HepG2 (cell line): ENCODE results near the gene NREP. TPM values are rescaled to one million over a fixed set of nuclear protein-coding genes. Genes with fewer than 3 reads are reported as not detected.
A peak's percentile ranks its signal among the peaks of the same experiment; 100 is the strongest.

Source experiments
- ATF1 ChIP-seq: IDR thresholded peaks from 2 replicates; pipeline ENCODE4 v1.6.1; 2016; ENCODE audit warnings: mild to moderate bottlenecking, control low read depth
- ATF4 ChIP-seq, 2 experiments: fragments of 450-650 bp in 1 of 2; sonication (generic) in 1 of 2; formaldehyde crosslinking; IDR thresholded peaks; 2 replicates each; pipeline versions ENCODE4 v1.5.0 to v1.8.0; 2020 to 2022; ENCODE audit warnings: mild to moderate bottlenecking in 1 of 2, missing genetic modification reagents in 1 of 2
- ATF5 ChIP-seq: sonication (generic); formaldehyde crosslinking; IDR thresholded peaks from 2 replicates; pipeline ENCODE4 v1.4.0; 2020; ENCODE audit warnings: mild to moderate bottlenecking, low read depth, missing genetic modification reagents
- CEBPG ChIP-seq: IDR thresholded peaks from 2 replicates; pipeline ENCODE4 v1.6.1; 2016
- HBP1 ChIP-seq: IDR thresholded peaks from 2 replicates; pipeline ENCODE4 v1.6.1; 2016; ENCODE audit warnings: low read depth, control low read depth
- HNF4A ChIP-seq: sonication (generic); formaldehyde crosslinking; IDR thresholded peaks from 2 replicates; pipeline ENCODE4 v1.4.0; 2020; ENCODE audit warnings: missing genetic modification reagents
- IKZF1 ChIP-seq: fragments of 450-650 bp; IDR thresholded peaks from 2 replicates; pipeline ENCODE4 v1.7.1; 2016
- LCORL ChIP-seq, 2 experiments: fragments of 450-650 bp in 1 of 2; sonication (generic) in 1 of 2; formaldehyde crosslinking in 1 of 2; IDR thresholded peaks; 2 replicates each; pipeline versions ENCODE4 v1.5.0 to v1.6.1; 2017 to 2020; ENCODE audit warnings: antibody characterized with exemption in 1 of 2, missing genetic modification reagents in 1 of 2
- MAF1 ChIP-seq: sonication (generic); formaldehyde crosslinking; IDR thresholded peaks from 2 replicates; pipeline ENCODE4 v1.5.0; 2020; ENCODE audit warnings: missing genetic modification reagents, borderline replicate concordance
- PHF8 ChIP-seq: sonication (generic); formaldehyde crosslinking; IDR thresholded peaks from 2 replicates; pipeline ENCODE4 v1.5.0; 2020; ENCODE audit warnings: missing genetic modification reagents
- POLR2AphosphoS5 ChIP-seq: IDR thresholded peaks from 2 replicates; pipeline ENCODE4 v1.6.1; 2012; ENCODE audit warnings: low read depth, low read length
- RCOR2 ChIP-seq: IDR thresholded peaks from 2 replicates; pipeline ENCODE4 v1.6.1; 2016; ENCODE audit warnings: missing biosample characterization, missing genetic modification reagents
- SAFB2 ChIP-seq: sonication (generic); formaldehyde crosslinking; IDR thresholded peaks from 2 replicates; pipeline ENCODE4 v1.5.1; 2020; ENCODE audit warnings: missing genetic modification reagents, low read depth, mild to moderate bottlenecking, borderline replicate concordance
- SIN3B ChIP-seq: fragments of 150-350 bp; IDR thresholded peaks from 2 replicates; pipeline ENCODE4 v1.6.1; 2014; ENCODE audit warnings: low read length
- XBP1 ChIP-seq: sonication (generic); formaldehyde crosslinking; IDR thresholded peaks from 2 replicates; pipeline ENCODE4 v1.5.0; 2020; ENCODE audit warnings: missing genetic modification reagents
- ZBTB39 ChIP-seq: sonication (generic); formaldehyde crosslinking; IDR thresholded peaks from 2 replicates; pipeline ENCODE4 v1.5.0; 2020; ENCODE audit warnings: missing genetic modification reagents
- ZNF280D ChIP-seq: sonication (generic); formaldehyde crosslinking; IDR thresholded peaks from 2 replicates; pipeline ENCODE4 v1.5.1; 2020; ENCODE audit warnings: mild to moderate bottlenecking, missing genetic modification reagents
- ZNF292 ChIP-seq: sonication (generic); formaldehyde crosslinking; IDR thresholded peaks from 2 replicates; pipeline ENCODE4 v1.8.1; 2022; ENCODE audit warnings: mild to moderate bottlenecking, low read depth, missing genetic modification reagents, borderline replicate concordance
- ZNF33B ChIP-seq: sonication (generic); formaldehyde crosslinking; IDR thresholded peaks from 2 replicates; pipeline ENCODE4 v1.5.1; 2020; ENCODE audit warnings: mild to moderate bottlenecking, missing genetic modification reagents
- ZNF569 ChIP-seq: sonication (generic); formaldehyde crosslinking; IDR thresholded peaks from 2 replicates; pipeline ENCODE4 v1.5.0; 2020; ENCODE audit warnings: mild to moderate bottlenecking, missing genetic modification reagents, moderate library complexity, borderline replicate concordance
- ZSCAN22 ChIP-seq: sonication (generic); formaldehyde crosslinking; IDR thresholded peaks from 2 replicates; pipeline ENCODE4 v1.4.0; 2020; ENCODE audit warnings: mild to moderate bottlenecking, missing genetic modification reagents
- polyA plus RNA-seq, 8 experiments: library from polyadenylated mRNA; depleted of rRNA in 3 of 8; stranded (reverse) in 7 of 8; unstranded in 1 of 8; fragments of >200 nt; fragmentation: Illumina TruSeq in 4 of 8; extraction: Trizol in 4 of 8; gene quantifications; 2 replicates each; pipeline versions ENCODE4 v1.2.1 to v1.2.3, GENCODE V29; 2011 to 2016; ENCODE audit warnings: low read depth in 4 of 8, missing spikeins in 1 of 8, mixed read lengths in 1 of 8; ENCODE audit not compliant: insufficient read depth in 1 of 8
- total RNA-seq, 5 experiments: library from RNA; depleted of rRNA; stranded (reverse); fragments of >200 nt; fragmentation: Illumina TruSeq; extraction: Trizol; gene quantifications; 2 replicates each; pipeline ENCODE4 v1.2.3, GENCODE V29; 2016; ENCODE audit warnings: low read depth in 1 of 5

NREP gene
- total and polyA plus RNA-seq, 2 of the 13 experiments (the other 11 are each of a cell fraction or from before 2014, with no cell fraction given): 40.5 to 102 TPM

GRCh38 chr5:111757355-111758283, 625 bp upstream of the NREP start (continued):
- 0 out of 2 replicates have a peak, but pooled peaks have one; percentile 10 for TF ChIP-seq ZSCAN22 (CRISPR knock-in tag)
- TF ChIP-seq ZNF33B (CRISPR knock-in tag): peak; percentile 71; the same call in 1 of the 2 replicates
- TF ChIP-seq PHF8 (CRISPR knock-in tag): peak; percentile 69; the same call in 1 of the 2 replicates
- TF ChIP-seq ZNF280D (CRISPR knock-in tag): peak; percentile 57; the same call in 1 of the 2 replicates
- TF ChIP-seq HBP1: peak; percentile 57; the same call in 1 of the 2 replicates
- peak; percentile 91 for TF ChIP-seq ZNF292 (CRISPR knock-in tag)
- 0 out of 4 replicates have a peak, but pooled peaks of 1 of the 2 experiments have one; percentile 30 for TF ChIP-seq ATF4 (CRISPR knock-in tag; IDR thresholded peaks at IDR 0.05)
- 0 out of 2 replicates have a peak, but pooled peaks have one; percentile 22 for TF ChIP-seq RCOR2 (CRISPR knock-in tag)
- TF ChIP-seq MAF1 (CRISPR knock-in tag): no peak
- 0 out of 2 replicates have a peak, but pooled peaks have one; percentile 37 for TF ChIP-seq SAFB2
- no peak for TF ChIP-seq ZNF569 (CRISPR knock-in tag)
- TF ChIP-seq XBP1 (CRISPR knock-in tag): no peak
- peak; percentile 44 for TF ChIP-seq HNF4A (CRISPR knock-in tag)
- TF ChIP-seq LCORL (IDR thresholded peaks at IDR 0.05): no peak
- 0 out of 2 replicates have a peak, but pooled peaks have one; percentile 3 for TF ChIP-seq LCORL (CRISPR knock-in tag; IDR thresholded peaks at IDR 0.05)
- peak; percentile 71 for TF ChIP-seq POLR2AphosphoS5
- TF ChIP-seq CEBPG: no peak
- no peak for TF ChIP-seq ZBTB39
- no peak for TF ChIP-seq ATF5
- TF ChIP-seq IKZF1: no peak
- TF ChIP-seq ATF1 (CRISPR knock-in tag): no peak
- TF ChIP-seq SIN3B: no peak
